ENCODE results near the gene RABIF.

- TF ChIP-seq CTCF (IDR thresholded peaks at IDR 0.05; ENCODE audit: low read depth, low read length) (no peak), POLR2A (IDR thresholded peaks at IDR 0.05; ENCODE audit: extremely low read depth, insufficient read length) (no peak), MAX (IDR thresholded peaks at IDR 0.05; ENCODE audit: low read depth, low read length) (no peak)
These were observed 3.6 kb upstream of the RABIF start for GRCh38 chr1:202892501-202892900.

Data from NB4 (cell line).